ENCODE measurements around the gene ADGRL2.

ADGRL2 gene

GRCh38 chr1:81949421-81949820 lies 148.7 kb downstream of the ADGRL2 start:
- no peak overlapping the region for H3K4me3 ChIP-seq (ENCODE audit: low read depth, low read length)
- H3K36me3 ChIP-seq (ENCODE audit: control insufficient read depth, insufficient read depth, low read length): peaks cover 39% of the 10 kb centered on the region
- H3K27me3 ChIP-seq (ENCODE audit: control insufficient read depth, insufficient read depth, low read length): no peaks in the 10 kb centered on the region
- no peaks in the 10 kb centered on the region for H3K9me3 ChIP-seq (ENCODE audit: control insufficient read depth, insufficient read depth, low read depth, low read length)
- no peak overlapping the region for H3K9ac ChIP-seq (ENCODE audit: low read length)
- H3K27ac ChIP-seq (ENCODE audit: low read depth, low read length): peak overlapping the region; percentile 39; the same call in 1 of the 2 replicates
- H3K4me1 ChIP-seq (ENCODE audit: control insufficient read depth, insufficient read depth, low read length): 0 out of 2 replicates have a peak, but pooled peaks cover 2% of the 10 kb centered on the region

- Histone ChIP-seq H3K27me3 (ENCODE audit: control insufficient read depth, insufficient read depth, low read length) (no peaks in the 10 kb centered on the region), H3K27ac (ENCODE audit: low read depth, low read length) (no peak overlapping the region), H3K9me3 (ENCODE audit: control insufficient read depth, insufficient read depth, low read depth, low read length) (no peaks in the 10 kb centered on the region), H3K4me3 (ENCODE audit: low read depth, low read length) (no peak overlapping the region), H3K36me3 (ENCODE audit: control insufficient read depth, insufficient read depth, low read length) (peaks cover 45% of the 10 kb centered on the region), H3K4me1 (ENCODE audit: control insufficient read depth, insufficient read depth, low read length) (0 out of 2 replicates have a peak, but pooled peaks cover 2% of the 10 kb centered on the region), H3K9ac (ENCODE audit: low read length) (no peak overlapping the region)
Observed at GRCh38 chr1:81950037-81950436, 149.3 kb downstream of the ADGRL2 start.

- no peak overlapping the region for H3K9ac ChIP-seq (ENCODE audit: low read length)
- H3K27me3 ChIP-seq (ENCODE audit: control insufficient read depth, insufficient read depth, low read length): no peaks in the 10 kb centered on the region
- no peaks in the 10 kb centered on the region for H3K9me3 ChIP-seq (ENCODE audit: control insufficient read depth, insufficient read depth, low read depth, low read length)
- H3K4me3 ChIP-seq (ENCODE audit: low read depth, low read length): no peak overlapping the region
- H3K27ac ChIP-seq (ENCODE audit: low read depth, low read length): no peak overlapping the region
- peaks cover 49% of the 10 kb centered on the region for H3K36me3 ChIP-seq (ENCODE audit: control insufficient read depth, insufficient read depth, low read length)
- H3K4me1 ChIP-seq (ENCODE audit: control insufficient read depth, insufficient read depth, low read length): 0 out of 2 replicates have a peak, but pooled peaks cover 2% of the 10 kb centered on the region
Observed at GRCh38 chr1:81950591-81951244, 150.0 kb downstream of the ADGRL2 start.

- no peaks in the 10 kb centered on the region for H3K27me3 ChIP-seq (ENCODE audit: control insufficient read depth, insufficient read depth, low read length)
- no peak overlapping the region for H3K4me3 ChIP-seq (ENCODE audit: low read depth, low read length)
- peaks cover 83% of the 10 kb centered on the region for H3K36me3 ChIP-seq (ENCODE audit: control insufficient read depth, insufficient read depth, low read length)
- peaks cover 4% of the 10 kb centered on the region; the same call in 1 of the 2 replicates for H3K9me3 ChIP-seq (ENCODE audit: control insufficient read depth, insufficient read depth, low read depth, low read length)
- no peak overlapping the region for H3K9ac ChIP-seq (ENCODE audit: low read length)
- no peak overlapping the region for H3K27ac ChIP-seq (ENCODE audit: low read depth, low read length)
- H3K4me1 ChIP-seq (ENCODE audit: control insufficient read depth, insufficient read depth, low read length): no peaks in the 10 kb centered on the region
Observed at GRCh38 chr1:81954534-81955020, 153.8 kb downstream of the ADGRL2 start.

- Histone ChIP-seq H3K4me1 (ENCODE audit: control insufficient read depth, insufficient read depth, low read length) (peaks cover 20% of the 10 kb centered on the region; the same call in 1 of the 2 replicates), H3K27me3 (ENCODE audit: control insufficient read depth, insufficient read depth, low read length) (no peaks in the 10 kb centered on the region), H3K27ac (ENCODE audit: low read depth, low read length) (no peak overlapping the region), H3K9ac (ENCODE audit: low read length) (no peak overlapping the region), H3K4me3 (ENCODE audit: low read depth, low read length) (no peak overlapping the region), H3K36me3 (ENCODE audit: control insufficient read depth, insufficient read depth, low read length) (peaks cover 58% of the 10 kb centered on the region), H3K9me3 (ENCODE audit: control insufficient read depth, insufficient read depth, low read depth, low read length) (no peaks in the 10 kb centered on the region)
Observed at GRCh38 chr1:81967951-81968350, 167.2 kb downstream of the ADGRL2 start.

- H3K27me3 ChIP-seq (ENCODE audit: control insufficient read depth, insufficient read depth, low read length): no peaks in the 10 kb centered on the region
- H3K36me3 ChIP-seq (ENCODE audit: control insufficient read depth, insufficient read depth, low read length): peaks cover 62% of the 10 kb centered on the region
- H3K9ac ChIP-seq (ENCODE audit: low read length): no peak overlapping the region
- no peaks in the 10 kb centered on the region for H3K9me3 ChIP-seq (ENCODE audit: control insufficient read depth, insufficient read depth, low read depth, low read length)
- no peak overlapping the region for H3K4me3 ChIP-seq (ENCODE audit: low read depth, low read length)
- H3K27ac ChIP-seq (ENCODE audit: low read depth, low read length): no peak overlapping the region
- H3K4me1 ChIP-seq (ENCODE audit: control insufficient read depth, insufficient read depth, low read length): peaks cover 13% of the 10 kb centered on the region; the same call in 1 of the 2 replicates
Observed at GRCh38 chr1:81970416-81970815, 169.7 kb downstream of the ADGRL2 start.

- Histone ChIP-seq H3K9ac (ENCODE audit: low read length) (no peak overlapping the region), H3K36me3 (ENCODE audit: control insufficient read depth, insufficient read depth, low read length) (peaks cover 36% of the 10 kb centered on the region), H3K27ac (ENCODE audit: low read depth, low read length) (no peak overlapping the region)
Observed at GRCh38 chr1:81974222-81974841, 173.6 kb downstream of the ADGRL2 start.

GRCh38 chr1:81974883-81975555 lies 174.3 kb downstream of the ADGRL2 start:
- Histone ChIP-seq H3K9ac (ENCODE audit: low read length) (no peak overlapping the region), H3K36me3 (ENCODE audit: control insufficient read depth, insufficient read depth, low read length) (peaks cover 29% of the 10 kb centered on the region), H3K4me1 (ENCODE audit: control insufficient read depth, insufficient read depth, low read length) (peaks cover 47% of the 10 kb centered on the region), H3K27me3 (ENCODE audit: control insufficient read depth, insufficient read depth, low read length) (no peaks in the 10 kb centered on the region), H3K9me3 (ENCODE audit: control insufficient read depth, insufficient read depth, low read depth, low read length) (no peaks in the 10 kb centered on the region), H3K4me3 (ENCODE audit: low read depth, low read length) (no peak overlapping the region), H3K27ac (ENCODE audit: low read depth, low read length) (no peak overlapping the region)

More at GRCh38 chr1:81974222-81974841, 173.6 kb downstream of the ADGRL2 start:
- peaks cover 40% of the 10 kb centered on the region for H3K4me1 ChIP-seq (ENCODE audit: control insufficient read depth, insufficient read depth, low read length)
- no peak overlapping the region for H3K4me3 ChIP-seq (ENCODE audit: low read depth, low read length)
- no peaks in the 10 kb centered on the region for H3K27me3 ChIP-seq (ENCODE audit: control insufficient read depth, insufficient read depth, low read length)
- H3K9me3 ChIP-seq (ENCODE audit: control insufficient read depth, insufficient read depth, low read depth, low read length): no peaks in the 10 kb centered on the region

GRCh38 chr1:81976539-81976938 lies 175.8 kb downstream of the ADGRL2 start:
- H3K36me3 ChIP-seq (ENCODE audit: control insufficient read depth, insufficient read depth, low read length): peaks cover 21% of the 10 kb centered on the region
- no peaks in the 10 kb centered on the region for H3K9me3 ChIP-seq (ENCODE audit: control insufficient read depth, insufficient read depth, low read depth, low read length)
- H3K4me3 ChIP-seq (ENCODE audit: low read depth, low read length): no peak overlapping the region
- no peaks in the 10 kb centered on the region for H3K27me3 ChIP-seq (ENCODE audit: control insufficient read depth, insufficient read depth, low read length)
- peaks cover 50% of the 10 kb centered on the region for H3K4me1 ChIP-seq (ENCODE audit: control insufficient read depth, insufficient read depth, low read length)
- no peak overlapping the region for H3K27ac ChIP-seq (ENCODE audit: low read depth, low read length)
- no peak overlapping the region for H3K9ac ChIP-seq (ENCODE audit: low read length)

- Histone ChIP-seq H3K27me3 (ENCODE audit: control insufficient read depth, insufficient read depth, low read length) (no peaks in the 10 kb centered on the region), H3K4me3 (ENCODE audit: low read depth, low read length) (no peak overlapping the region), H3K9me3 (ENCODE audit: control insufficient read depth, insufficient read depth, low read depth, low read length) (no peaks in the 10 kb centered on the region), H3K36me3 (ENCODE audit: control insufficient read depth, insufficient read depth, low read length) (peaks cover 28% of the 10 kb centered on the region), H3K9ac (ENCODE audit: low read length) (no peak overlapping the region), H3K4me1 (ENCODE audit: control insufficient read depth, insufficient read depth, low read length) (peaks cover 50% of the 10 kb centered on the region), H3K27ac (ENCODE audit: low read depth, low read length) (peak overlapping the region; percentile 71; the same call in 1 of the 2 replicates)
Observed at GRCh38 chr1:81978945-81979344, 178.2 kb downstream of the ADGRL2 start.

- Histone ChIP-seq H3K4me1 (ENCODE audit: control insufficient read depth, insufficient read depth, low read length) (peaks cover 27% of the 10 kb centered on the region), H3K9me3 (ENCODE audit: control insufficient read depth, insufficient read depth, low read depth, low read length) (no peaks in the 10 kb centered on the region), H3K4me3 (ENCODE audit: low read depth, low read length) (no peak overlapping the region), H3K27me3 (ENCODE audit: control insufficient read depth, insufficient read depth, low read length) (no peaks in the 10 kb centered on the region), H3K27ac (ENCODE audit: low read depth, low read length) (no peak overlapping the region), H3K36me3 (ENCODE audit: control insufficient read depth, insufficient read depth, low read length) (peaks cover 60% of the 10 kb centered on the region), H3K9ac (ENCODE audit: low read length) (no peak overlapping the region)
Observed at GRCh38 chr1:81982523-81982922, 181.8 kb downstream of the ADGRL2 start.
